Fibroblast of peridontal ligament (primary cell): ENCODE results near the gene NFE2.
"Not testable (repeated sequence)": the region's sequence is repeated elsewhere in the genome, so short reads cannot be mapped to it uniquely, and the experiment has no call there.

Experiments
- DNase-seq: peaks from one replicate; pipeline ENCODE4 v3.0.0-alpha.2; 2010; ENCODE audit errors: extremely low read depth

Gene NFE2

GRCh38 chr12:54282949-54283593 is 17.7 kb downstream of the NFE2 start:
- no peak for DNase-seq

GRCh38 chr12:54281694-54282093 is 19.1 kb downstream of the NFE2 start:
- DNase-seq: not testable (repeated sequence)

- not testable (repeated sequence) for DNase-seq
Observed at GRCh38 chr12:54281261-54281638, 19.6 kb downstream of the NFE2 start.

- DNase-seq: peak; percentile 100
Observed at GRCh38 chr12:54280468-54281260, 20.2 kb downstream of the NFE2 start, which contains the start of gene HNRNPA1. HNRNPA1 (plus strand) TSS chr12:54280726; CDS start chr12:54280808, 82 bp downstream.

- DNase-seq: peak; percentile 100
Observed at GRCh38 chr12:54279632-54280467, 21.0 kb downstream of the NFE2 start, which contains the start of gene CBX5. CBX5 (minus strand) TSS chr12:54280122; CDS start chr12:54257650, 22,472 bp downstream.

GRCh38 chr12:54279227-54279631 is 21.6 kb downstream of the NFE2 start:
- no peak for DNase-seq

- peak; percentile 63 for DNase-seq
Observed at GRCh38 chr12:54277823-54278276, 23.0 kb downstream of the NFE2 start.

- DNase-seq: no peak
Observed at GRCh38 chr12:54276368-54276767, 24.4 kb downstream of the NFE2 start.

GRCh38 chr12:54273981-54274380 is 26.8 kb downstream of the NFE2 start:
- no peak for DNase-seq

GRCh38 chr12:54272214-54272613 is 28.6 kb downstream of the NFE2 start:
- DNase-seq: no peak

GRCh38 chr12:54270345-54270744 is 30.5 kb downstream of the NFE2 start:
- no peak for DNase-seq

GRCh38 chr12:54266852-54267251 is 34.0 kb downstream of the NFE2 start:
- peak; percentile 38 for DNase-seq

GRCh38 chr12:54265364-54265812 is 35.4 kb downstream of the NFE2 start:
- no peak for DNase-seq

- DNase-seq: peak; percentile 70
Observed at GRCh38 chr12:54262403-54262925, 38.4 kb downstream of the NFE2 start.

GRCh38 chr12:54261815-54262402 is 38.9 kb downstream of the NFE2 start:
- peak; percentile 34 for DNase-seq

GRCh38 chr12:54259194-54260011 is 41.4 kb downstream of the NFE2 start:
- peak; percentile 89 for DNase-seq

- DNase-seq: peak; percentile 63
Observed at GRCh38 chr12:54258201-54258681, 42.6 kb downstream of the NFE2 start.

GRCh38 chr12:54257332-54257731 is 43.5 kb downstream of the NFE2 start:
- no peak for DNase-seq

GRCh38 chr12:54253240-54253639 is 47.6 kb downstream of the NFE2 start:
- no peak for DNase-seq

GRCh38 chr12:54251667-54252284 is 49.0 kb downstream of the NFE2 start:
- DNase-seq: peak; percentile 69
